ENCODE measurements around the gene SESN1.

Gene SESN1

GRCh38 chr6:108966855-108967755 lies 127.5 kb downstream of the SESN1 start:
- DNase-seq (ENCODE audit: low read depth in 1 of 2, low spot score in 1 of 2): peak; percentile 48 to 88
- no peak overlapping the region for H3K4me3 ChIP-seq (replicated peaks; ENCODE audit: insufficient read depth, low read length)
- TF ChIP-seq REST (IDR thresholded peaks at IDR 0.05; ENCODE audit: insufficient replicate concordance, low read depth): no peak
- no peak for TF ChIP-seq CTCF (IDR thresholded peaks at IDR 0.05; ENCODE audit: insufficient read depth, low read length)
- TF ChIP-seq GABPA (IDR thresholded peaks at IDR 0.05; ENCODE audit: low read depth): no peak
- 0 out of 2 replicates have a peak, but pooled peaks have one; percentile 31 for TF ChIP-seq POLR2AphosphoS5 (IDR thresholded peaks at IDR 0.05; ENCODE audit: low read depth)
- no peaks in the 10 kb centered on the region for H3K27me3 ChIP-seq (ENCODE audit: insufficient read depth, poor library complexity, severe bottlenecking)
- H3K27ac ChIP-seq (replicated peaks): peak overlapping the region; percentile 76

- no peak for TF ChIP-seq CTCF (IDR thresholded peaks at IDR 0.05; ENCODE audit: insufficient read depth, low read length)
- no peak for TF ChIP-seq SPI1 (IDR thresholded peaks at IDR 0.05; ENCODE audit: borderline replicate concordance, low read depth)
- no peak for TF ChIP-seq REST (IDR thresholded peaks at IDR 0.05; ENCODE audit: insufficient replicate concordance, low read depth)
- no peak for TF ChIP-seq GABPA (IDR thresholded peaks at IDR 0.05; ENCODE audit: low read depth)
- DNase-seq (ENCODE audit: low read depth in 1 of 2, low spot score in 1 of 2): peak in 1 of 2 experiments; percentile 19
- Histone ChIP-seq H3K4me3 (replicated peaks; ENCODE audit: insufficient read depth, low read length) (no peak overlapping the region), H3K27me3 (ENCODE audit: insufficient read depth, poor library complexity, severe bottlenecking) (no peaks in the 10 kb centered on the region), H3K27ac (replicated peaks) (peak overlapping the region; percentile 76)
Observed at GRCh38 chr6:108966251-108966650, 128.4 kb downstream of the SESN1 start.

GRCh38 chr6:108961985-108962384 lies 132.7 kb downstream of the SESN1 start:
- H3K4me3 ChIP-seq (replicated peaks; ENCODE audit: insufficient read depth, low read length): no peak overlapping the region
- no peak overlapping the region for H3K27ac ChIP-seq (replicated peaks)
- H3K27me3 ChIP-seq (ENCODE audit: insufficient read depth, poor library complexity, severe bottlenecking): no peaks in the 10 kb centered on the region
- no peak for DNase-seq (ENCODE audit: low read depth in 1 of 2, low spot score in 1 of 2)
- no peak for TF ChIP-seq POLR2AphosphoS5 (IDR thresholded peaks at IDR 0.05; ENCODE audit: low read depth)
- no peak for TF ChIP-seq SPI1 (IDR thresholded peaks at IDR 0.05; ENCODE audit: borderline replicate concordance, low read depth)
- TF ChIP-seq GABPA (IDR thresholded peaks at IDR 0.05; ENCODE audit: low read depth): no peak
- TF ChIP-seq CTCF (IDR thresholded peaks at IDR 0.05; ENCODE audit: insufficient read depth, low read length): no peak
- TF ChIP-seq REST (IDR thresholded peaks at IDR 0.05; ENCODE audit: insufficient replicate concordance, low read depth): no peak

All from HL-60 (cell line).